ENCODE measurements around the gene ZNF593OS.

The ZNF593OS gene

GRCh38 chr1:26158271-26158907, 13.2 kb downstream of the ZNF593OS start:
- DNase-seq: no peak

DNA sequence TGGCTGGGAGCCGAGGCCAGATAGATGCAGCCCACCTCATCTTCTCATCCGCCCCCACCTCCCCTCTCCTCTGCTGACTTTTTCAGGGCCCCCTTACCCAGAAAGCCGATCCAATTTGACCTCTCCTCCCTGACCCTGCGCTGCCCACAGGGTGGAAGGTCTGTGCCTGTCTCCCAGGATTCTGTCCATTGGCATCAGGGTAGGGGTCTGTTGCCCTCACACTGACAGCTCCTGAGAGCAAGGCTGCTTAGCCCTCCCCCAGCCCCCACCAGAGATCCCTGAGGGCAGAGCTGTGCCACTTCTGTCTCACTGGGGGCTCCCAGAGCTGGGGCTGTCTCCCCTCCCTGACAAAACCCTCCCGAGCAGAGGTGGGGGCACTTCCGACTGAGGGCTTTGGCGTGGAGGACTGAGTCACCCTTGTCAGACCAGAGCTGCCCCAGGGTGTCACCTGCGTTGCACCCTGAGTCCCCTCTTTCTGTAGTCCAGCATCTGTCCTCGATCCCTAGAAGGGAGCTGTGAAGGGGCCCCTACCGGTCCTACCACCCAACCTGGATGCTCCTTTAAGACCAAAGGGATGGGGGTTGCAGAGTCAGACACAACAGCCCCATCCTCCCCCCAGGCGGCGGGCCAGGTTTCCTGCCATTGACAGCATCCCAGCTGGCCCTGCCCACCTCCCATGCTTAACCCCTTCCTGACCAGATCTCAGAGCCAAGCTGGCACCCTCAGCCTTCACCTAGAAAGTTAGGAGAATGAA, 15.2 kb downstream of the ZNF593OS start:
- no peak for DNase-seq

DNA sequence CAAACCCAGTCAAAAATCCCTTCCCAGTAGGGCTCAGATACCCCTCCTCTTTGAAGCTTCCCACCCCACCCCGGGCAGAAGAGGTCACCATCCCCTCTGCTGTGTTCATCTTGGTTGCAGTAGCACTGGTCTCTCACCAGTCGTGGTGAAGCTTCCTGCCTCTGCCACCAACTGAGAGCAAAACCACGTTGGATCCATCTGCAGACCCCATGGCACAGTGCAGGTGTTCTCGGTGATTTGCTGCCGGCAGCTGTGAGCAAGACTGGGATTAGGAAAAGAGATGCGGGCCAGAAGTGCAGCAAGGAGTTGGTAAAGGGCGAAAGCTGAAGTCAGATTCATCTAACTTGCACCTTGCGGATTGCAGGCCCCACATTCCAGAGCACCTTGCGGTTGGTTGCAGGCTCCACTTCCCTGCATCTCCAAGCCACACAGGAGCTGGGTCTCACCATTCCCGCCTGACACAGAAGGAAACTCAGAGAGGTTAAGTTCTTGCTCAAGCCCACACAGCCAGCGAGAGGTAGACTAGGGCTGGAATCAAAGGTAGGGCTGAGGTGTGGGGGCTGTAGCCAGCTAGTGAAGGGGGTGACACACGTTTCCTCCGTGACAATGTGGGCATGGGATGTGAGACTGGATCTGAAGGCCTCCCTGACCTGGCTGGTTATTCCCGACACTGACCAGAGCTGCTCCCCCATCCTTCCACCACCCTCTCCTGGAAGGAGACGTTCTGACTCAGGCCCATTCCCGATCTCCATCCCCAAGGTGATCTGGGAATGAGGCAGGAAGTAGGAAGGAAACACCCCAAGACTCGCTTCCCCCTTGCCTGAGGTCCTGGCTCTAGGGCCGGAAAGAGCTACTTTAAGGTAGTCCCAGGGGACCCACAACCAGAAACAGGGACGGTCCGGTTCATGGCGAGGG, 16.0 kb downstream of the ZNF593OS start:
- DNase-seq: no peak

DNA sequence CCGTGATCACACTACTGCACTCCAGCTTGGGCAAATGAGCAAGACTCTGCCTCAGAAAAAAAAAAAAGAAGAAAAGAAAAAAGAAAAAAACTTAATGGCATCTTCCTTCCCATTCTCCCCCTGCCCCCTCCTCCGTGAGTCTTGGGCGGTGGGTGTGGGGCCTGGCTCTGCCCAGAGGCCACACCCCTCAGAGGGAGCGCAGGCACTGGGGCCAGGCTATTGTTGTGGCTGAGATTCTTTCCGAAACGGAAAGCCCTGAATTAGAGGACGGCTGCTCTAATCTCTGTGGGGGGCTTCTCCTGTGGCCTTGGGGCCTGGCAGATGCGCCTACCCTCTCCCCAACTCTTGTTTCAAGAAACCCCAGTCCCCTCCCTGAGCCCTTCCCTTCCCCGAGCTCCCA, 16.9 kb downstream of the ZNF593OS start:
- DNase-seq: no peak

GRCh38 chr1:26153966-26154532, 17.6 kb downstream of the ZNF593OS start:
- DNase-seq: no peak

GRCh38 chr1:26148887-26149286, 22.7 kb downstream of the ZNF593OS start:
- DNase-seq: no peak

GRCh38 chr1:26145960-26146294, 25.7 kb downstream of the ZNF593OS start:
- no peak for DNase-seq

DNA sequence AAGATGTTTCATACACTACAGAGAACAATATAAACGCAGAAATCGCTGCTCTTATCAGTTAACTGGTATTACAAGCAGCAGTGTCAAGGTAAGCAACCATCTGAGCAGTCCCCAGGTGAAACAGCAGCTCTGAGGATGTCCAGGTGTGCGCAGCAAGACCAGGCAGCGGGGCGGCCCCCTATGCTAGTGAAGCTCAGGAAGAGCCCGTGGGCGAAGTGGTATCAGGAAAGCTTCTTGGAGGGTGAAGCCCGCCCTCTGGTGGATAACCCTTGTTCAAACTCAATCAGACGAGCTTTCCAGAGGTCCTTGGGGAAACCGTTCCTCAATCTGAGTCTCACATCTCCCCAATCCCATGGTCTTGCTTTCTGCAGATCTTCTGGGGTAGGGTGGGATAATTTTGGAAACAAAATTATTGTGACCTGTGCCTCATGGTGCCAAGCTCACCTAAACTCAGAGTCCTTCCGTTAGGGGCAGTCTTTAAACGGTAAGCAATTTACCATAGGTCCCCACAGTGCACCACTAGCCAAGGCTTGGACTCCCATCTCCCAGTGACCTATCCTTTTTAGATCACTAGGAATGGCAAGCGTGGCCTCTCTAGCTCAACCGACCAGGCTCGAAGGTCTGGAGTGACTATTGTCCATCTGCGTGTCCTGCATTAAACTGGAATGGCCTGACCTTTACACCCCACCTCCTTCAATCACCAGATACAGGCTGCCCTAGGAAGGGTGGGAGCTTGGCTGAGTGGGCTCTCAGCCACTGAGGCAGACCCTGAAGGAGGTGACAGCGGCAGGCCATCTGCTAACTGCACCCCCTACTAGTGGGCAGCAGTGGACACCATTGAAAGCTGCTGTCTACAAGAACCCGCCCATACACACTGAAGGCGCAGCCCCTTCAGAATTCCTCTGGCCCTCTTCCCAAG, 26.3 kb downstream of the ZNF593OS start:
- DNase-seq: peak; percentile 61

GRCh38 chr1:26142159-26142558, 29.5 kb downstream of the ZNF593OS start:
- no peak for DNase-seq

DNA sequence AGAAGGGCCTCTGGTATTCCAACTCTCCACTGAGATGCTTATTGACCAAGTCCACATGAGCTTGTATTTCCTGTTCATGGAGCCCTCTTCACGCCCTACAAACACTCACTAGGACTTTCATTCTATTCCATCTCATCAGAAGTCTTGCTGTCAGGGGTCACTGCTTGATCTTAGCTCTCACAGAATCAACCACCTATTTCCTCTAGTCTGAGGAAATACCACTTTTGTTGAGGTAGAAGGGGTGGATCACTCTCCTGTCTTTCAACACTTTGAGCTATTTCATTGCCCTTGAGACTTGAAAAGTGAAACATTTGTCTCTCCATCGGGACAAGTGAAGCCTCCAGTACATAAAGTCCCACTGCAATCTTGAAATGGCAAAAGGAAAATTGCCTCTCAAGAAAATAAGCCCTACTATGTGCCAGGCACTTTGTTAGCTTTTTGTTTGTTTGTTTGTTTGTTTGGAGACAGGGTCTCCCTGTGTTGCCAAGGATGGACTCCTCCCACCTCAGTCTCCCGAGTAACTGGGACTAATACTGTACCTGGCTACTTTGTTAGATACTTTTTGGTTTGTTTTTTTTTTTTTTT, 32.6 kb downstream of the ZNF593OS start:
- no peak for DNase-seq

DNA sequence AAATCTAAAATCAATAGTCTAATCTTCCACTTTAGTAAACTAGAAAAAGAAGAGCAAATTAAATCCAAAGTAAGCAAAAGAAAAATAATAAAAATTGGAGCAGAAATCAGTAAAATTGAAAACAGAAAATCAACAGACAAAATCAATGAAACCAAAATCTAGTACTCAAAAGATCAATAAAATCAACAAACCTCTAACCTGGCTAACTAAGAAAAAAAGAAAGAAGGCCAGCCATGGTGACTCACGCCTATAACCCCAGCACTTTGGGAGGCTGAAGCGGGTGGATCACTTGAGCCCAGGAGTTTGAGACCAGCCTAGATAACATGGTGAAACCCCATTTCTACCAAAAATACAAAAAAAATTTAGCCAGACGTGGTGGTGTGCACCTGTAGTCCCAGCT, 37.2 kb downstream of the ZNF593OS start:
- DNase-seq: no peak

- no peak for DNase-seq
These were observed 38.8 kb downstream of the ZNF593OS start for GRCh38 chr1:26132834-26133167.

- no peak for DNase-seq
These were observed 39.4 kb downstream of the ZNF593OS start for GRCh38 chr1:26132128-26132833.

- no peak for DNase-seq
These were observed 40.9 kb downstream of the ZNF593OS start for GRCh38 chr1:26130695-26131094.

DNA sequence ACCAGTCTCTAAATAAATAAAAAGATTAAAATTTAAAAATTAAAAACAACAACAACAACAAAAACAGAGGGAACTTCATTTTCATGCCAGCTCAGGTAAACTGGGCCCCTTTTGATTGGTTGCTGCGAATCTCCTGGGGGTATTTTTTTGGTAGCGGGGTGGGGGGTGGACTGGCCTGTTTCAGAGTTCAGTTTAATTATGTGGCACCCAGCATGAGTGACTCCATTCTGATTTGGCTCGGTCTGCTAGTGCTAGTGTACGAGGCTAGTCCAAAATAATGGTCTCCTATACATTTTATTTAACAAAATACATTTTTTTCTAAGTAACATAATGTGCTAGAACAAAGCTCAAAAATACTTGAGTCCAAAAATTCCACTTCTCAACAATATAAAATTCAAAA, 41.9 kb downstream of the ZNF593OS start:
- DNase-seq: no peak

- DNase-seq: no peak
These were observed 44.1 kb downstream of the ZNF593OS start for GRCh38 chr1:26127235-26128163.

- peak; percentile 33 for DNase-seq
These were observed 45.1 kb downstream of the ZNF593OS start for GRCh38 chr1:26126321-26127084.

DNA sequence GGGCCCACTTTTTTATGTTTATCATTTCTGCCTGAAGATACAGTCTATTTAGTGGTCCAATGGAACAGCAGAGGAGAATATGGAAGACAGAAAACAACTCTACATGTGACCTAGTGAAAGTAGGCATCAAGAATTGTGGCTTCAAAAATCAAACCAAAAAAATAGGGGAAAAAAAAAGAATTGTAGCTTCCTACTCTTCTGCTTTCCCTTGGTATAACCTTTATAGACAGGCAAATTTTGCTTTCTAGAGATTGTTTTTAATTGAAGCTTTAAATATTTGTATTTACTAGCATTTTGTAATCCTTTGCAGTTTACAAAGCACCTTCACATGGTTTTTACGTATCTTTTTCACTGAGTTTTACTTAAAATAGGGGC, 45.7 kb downstream of the ZNF593OS start:
- no peak for DNase-seq

DNA sequence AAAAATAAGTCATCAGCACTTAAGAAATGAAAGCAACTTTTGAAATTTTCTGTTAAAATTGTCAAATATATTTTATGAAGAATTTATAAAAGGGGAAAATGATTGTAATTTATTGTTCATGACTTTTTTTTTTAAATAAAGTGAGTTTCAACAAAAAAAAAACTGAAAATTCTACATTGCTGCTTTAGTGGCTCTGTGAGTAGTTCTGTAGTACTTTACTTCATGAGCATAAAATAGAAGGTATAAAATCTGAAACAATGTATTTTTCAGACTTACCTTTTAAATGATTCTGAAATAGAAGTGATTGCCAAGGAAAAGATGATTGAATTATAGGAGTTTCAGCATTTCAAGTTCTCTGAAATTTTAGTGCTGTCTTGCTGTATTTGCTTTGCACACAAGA, 46.2 kb downstream of the ZNF593OS start:
- no peak for DNase-seq

Measured in activated effector memory CD4-positive, alpha-beta T cell treated with Interleukin-2 at 50 U/mL for 16 hours (primary cell).